Ovary (tissue), 9 donors: ENCODE data around the gene STIM1. TPM values are rescaled to one million over a fixed set of nuclear protein-coding genes. Genes with fewer than 3 reads are reported as not detected.
"Not testable (repeated sequence)": the region's sequence is repeated elsewhere in the genome, so short reads cannot be mapped to it uniquely, and the experiment has no call there.

ENCODE experiments used
- DNase-seq, 5 donors: peaks; one replicate each; pipeline ENCODE4 v3.0.0-alpha.2; 2019 to 2020
- H3K27ac ChIP-seq, 2 donors: fragments of 200-600 bp; one replicate each; pipeline versions ENCODE4 v1.5.1 to v1.8.0; 2019 to 2022
- H3K27me3 ChIP-seq: fragments of 200-600 bp; one replicate; pipeline ENCODE4 v1.8.0; 2022
- H3K36me3 ChIP-seq: fragments of 200-600 bp; sonication (generic); one replicate; pipeline ENCODE4 v1.5.1; 2019
- H3K4me1 ChIP-seq: one replicate; pipeline ENCODE4 v1.8.1; 2013; ENCODE audit warnings: mild to moderate bottlenecking, moderate library complexity; ENCODE audit not compliant: insufficient read depth
- H3K4me3 ChIP-seq: fragments of 200-600 bp; sonication (generic); one replicate; pipeline ENCODE4 v1.5.1; 2017
- H3K9me3 ChIP-seq, 2 donors: fragments of 200-600 bp in 1 of 2; sonication (generic) in 1 of 2; one replicate each; pipeline versions ENCODE4 v1.5.1 to v1.8.1; 2013 to 2019; ENCODE audit warnings: mild to moderate bottlenecking in 1 of 2, moderate library complexity in 1 of 2
- EP300 ChIP-seq: sonication (generic); formaldehyde crosslinking; IDR thresholded peaks from one replicate; pipeline ENCODE4 v1.6.1; 2017; ENCODE audit warnings: antibody characterized with exemption
- POLR2A ChIP-seq: fragments of 450-650 bp; IDR thresholded peaks from one replicate; pipeline ENCODE4 v1.6.1; 2017; ENCODE audit warnings: antibody characterized with exemption, mild to moderate bottlenecking, moderate library complexity
- WGBS, 3 donors: extraction: QIAGEN DNeasy Blood & Tissue Kit in 1 of 3; methylation state at CpG; one replicate each; pipeline versions ENCODE4 v1.1.5 to v1.1.7; 2013 to 2017; 5-methylcytosine and 5-hydroxymethylcytosine counted together
- intact Hi-C, 4 donors: fragments of 100-400 bp; cut with DNase I; formaldehyde crosslinking; loops; one replicate each; pipeline versions ENCODE4 v1.11.0 to v1.15.1; 2022 to 2023
- polyA plus RNA-seq, 2 donors: library from polyadenylated mRNA; stranded (reverse); fragments of 200-250 nt in 1 of 2; fragments of 350-450 nt in 1 of 2; fragmentation: Illumina TruSeq in 1 of 2; extraction: RNeasy Lipid Tissue Mini Kit (QIAGEN cat#74804) in 1 of 2; gene quantifications; one replicate each; pipeline ENCODE4 v1.2.3, GENCODE V29; 2013 to 2014
- total RNA-seq, 7 donors: library from RNA; depleted of rRNA in 2 of 7; stranded (reverse); fragments of >200 nt in 2 of 7; fragmentation: NEBNext Ultra II Directional in 3 of 7; extraction: Animal tissue kit (Norgen Biotek cat#: 25700) in 3 of 7; gene quantifications; one replicate each; pipeline versions ENCODE4 v1.1.0 to v1.2.4, GENCODE V29; 2016 to 2023
- TF ChIP-seq, protein P1 (sequence below), 3 donors: fragments of 450-650 bp in 2 of 3; fragments of 200-600 bp in 1 of 3; IDR thresholded peaks; one replicate each; pipeline versions ENCODE4 v1.5.1 to v1.8.0; 2016 to 2022; ENCODE audit warnings: antibody characterized with exemption in 3 of 3, mild to moderate bottlenecking in 1 of 3
- donor health status: DM: no; HTN: no; CAD: no; lungs with moderate emphysema.
- donor health status: DM: no; HTN: no; CAD: no.
- donor health status: Bipolar disorder and iron deficiency.
- donor health status: DM: yes; HTN: yes; CAD: no.
- donor health status: DM: no; HTN: no; CAD: no.
- donor health status: DM: yes; HTN: yes; CAD: no.

STIM1 gene
- total and polyA plus RNA-seq, 9 donors = 26.1 to 75.2 (median 58.7) TPM

DNA sequence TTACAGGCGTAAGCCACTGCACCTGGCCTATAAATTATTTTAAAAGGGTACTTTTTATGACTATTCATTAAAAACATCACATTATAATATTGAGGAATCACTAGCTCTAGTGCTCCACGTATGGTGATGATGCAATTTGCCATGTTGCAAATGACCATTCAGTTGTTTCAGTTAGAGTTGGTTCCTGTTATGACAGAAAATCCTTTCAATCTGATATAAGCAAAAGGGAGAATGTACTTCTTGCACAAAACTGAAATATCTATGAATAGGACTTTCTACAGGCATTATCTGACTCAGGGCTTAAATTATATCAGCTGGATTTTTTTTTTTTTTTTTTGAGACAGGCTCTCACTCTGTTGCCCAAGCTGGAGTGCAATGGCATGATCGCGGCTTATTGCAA is 193.5 kb downstream of the STIM1 start:
- no peak for DNase-seq
- Histone ChIP-seq H3K4me1 (peaks cover 5% of the 10 kb centered on the region), H3K4me3 (no peak overlapping the region), H3K27me3 (no peaks in the 10 kb centered on the region), H3K9me3 (no peaks in the 10 kb centered on the region), H3K27ac (no peak overlapping the region), H3K36me3 (no peaks in the 10 kb centered on the region)
- intact Hi-C loops = no loop called here
- TF ChIP-seq, protein P1, sequence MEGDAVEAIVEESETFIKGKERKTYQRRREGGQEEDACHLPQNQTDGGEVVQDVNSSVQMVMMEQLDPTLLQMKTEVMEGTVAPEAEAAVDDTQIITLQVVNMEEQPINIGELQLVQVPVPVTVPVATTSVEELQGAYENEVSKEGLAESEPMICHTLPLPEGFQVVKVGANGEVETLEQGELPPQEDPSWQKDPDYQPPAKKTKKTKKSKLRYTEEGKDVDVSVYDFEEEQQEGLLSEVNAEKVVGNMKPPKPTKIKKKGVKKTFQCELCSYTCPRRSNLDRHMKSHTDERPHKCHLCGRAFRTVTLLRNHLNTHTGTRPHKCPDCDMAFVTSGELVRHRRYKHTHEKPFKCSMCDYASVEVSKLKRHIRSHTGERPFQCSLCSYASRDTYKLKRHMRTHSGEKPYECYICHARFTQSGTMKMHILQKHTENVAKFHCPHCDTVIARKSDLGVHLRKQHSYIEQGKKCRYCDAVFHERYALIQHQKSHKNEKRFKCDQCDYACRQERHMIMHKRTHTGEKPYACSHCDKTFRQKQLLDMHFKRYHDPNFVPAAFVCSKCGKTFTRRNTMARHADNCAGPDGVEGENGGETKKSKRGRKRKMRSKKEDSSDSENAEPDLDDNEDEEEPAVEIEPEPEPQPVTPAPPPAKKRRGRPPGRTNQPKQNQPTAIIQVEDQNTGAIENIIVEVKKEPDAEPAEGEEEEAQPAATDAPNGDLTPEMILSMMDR (IDR thresholded peaks at IDR 0.05) = no peak
- TF ChIP-seq EP300 = no peak
- no peak for TF ChIP-seq POLR2A
- WGBS, 3 donors = 89 to 94% (median 93%) methylated on average over 4 of the region's 4 CpGs

DNA sequence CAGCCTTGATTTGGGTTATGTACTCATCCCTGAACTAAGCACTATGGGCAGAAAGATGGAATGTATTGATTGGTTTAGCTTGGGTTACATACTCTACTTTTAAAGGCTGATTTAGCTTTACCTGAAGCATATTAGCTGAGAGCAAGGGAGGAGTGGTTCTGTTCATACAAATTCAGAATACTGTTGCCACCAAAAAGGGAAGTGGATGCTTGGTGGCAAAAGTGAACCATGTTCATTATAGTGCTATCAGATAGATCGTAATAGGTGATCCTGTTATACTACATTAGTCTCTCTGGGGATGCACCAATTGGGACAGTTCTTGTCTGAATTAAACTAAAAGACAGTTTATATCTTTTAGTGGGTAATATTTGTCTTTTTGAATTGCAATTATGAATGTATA is 194.7 kb downstream of the STIM1 start:
- H3K36me3 ChIP-seq = no peaks in the 10 kb centered on the region
- H3K4me1 ChIP-seq = peaks cover 2% of the 10 kb centered on the region
- intact Hi-C loops = no loop called here
- no peaks in the 10 kb centered on the region for H3K9me3 ChIP-seq
- 97 to 100% (median 100%) methylated on average over 1 of the region's 1 CpG for WGBS, 3 donors
- H3K4me3 ChIP-seq = no peak overlapping the region
- no peak for DNase-seq
- TF ChIP-seq, protein P1 (IDR thresholded peaks at IDR 0.05) = no peak
- no peak for TF ChIP-seq EP300
- no peak for TF ChIP-seq POLR2A
- H3K27ac ChIP-seq = no peak overlapping the region
- H3K27me3 ChIP-seq = no peaks in the 10 kb centered on the region

DNA sequence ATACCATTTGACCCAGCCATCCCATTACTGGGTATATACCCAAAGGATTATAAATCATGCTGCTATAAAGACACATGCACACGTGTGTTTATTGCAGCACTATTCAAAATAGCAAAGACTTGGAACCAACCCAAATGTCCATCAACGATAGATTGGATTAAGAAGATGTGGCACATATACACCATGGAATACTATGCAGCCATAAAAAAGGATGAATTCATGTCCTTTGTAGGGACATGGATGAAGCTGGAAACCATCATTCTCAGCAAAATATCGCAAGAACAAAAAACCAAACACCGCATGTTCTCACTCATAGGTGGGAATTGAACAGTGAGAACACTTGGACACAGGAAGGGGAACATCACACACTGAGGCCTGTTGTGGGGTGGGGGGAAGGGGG is 197.7 kb downstream of the STIM1 start:
- H3K27ac ChIP-seq, H3K9me3 ChIP-seq, H3K36me3 ChIP-seq, H3K4me3 ChIP-seq, H3K27me3 ChIP-seq, H3K4me1 ChIP-seq, intact Hi-C loops, DNase-seq: not testable (repeated sequence)
- WGBS, 3 donors = 80 to 99% (median 94%) methylated on average over 4 of the region's 4 CpGs

DNA sequence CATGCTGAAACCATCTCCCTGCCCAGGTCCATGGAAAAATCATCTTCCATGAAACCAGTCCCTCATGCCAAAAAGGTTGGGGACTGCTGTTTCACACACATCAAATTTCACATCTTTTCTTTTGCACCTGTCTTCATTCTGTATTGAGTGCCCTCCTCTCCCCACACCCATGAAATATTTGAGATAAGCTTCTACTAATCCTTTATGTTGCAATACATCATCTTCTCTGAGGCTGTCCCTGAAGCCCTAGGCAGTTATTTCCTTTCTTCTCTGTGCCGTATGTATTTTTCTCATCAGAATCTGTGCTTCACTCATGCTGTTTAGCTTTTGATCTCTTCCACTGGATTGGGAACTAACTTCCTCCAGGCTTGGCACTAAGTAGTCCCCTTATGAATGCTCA is 199.2 kb downstream of the STIM1 start:
- DNase-seq = no peak
- Histone ChIP-seq H3K36me3 (no peaks in the 10 kb centered on the region), H3K9me3 (no peaks in the 10 kb centered on the region), H3K27ac (no peak overlapping the region), H3K4me3 (no peak overlapping the region), H3K4me1 (peaks cover 2% of the 10 kb centered on the region), H3K27me3 (no peaks in the 10 kb centered on the region)
- WGBS, 3 donors = 82 to 93% (median 89%) methylated on average over 1 of the region's 1 CpG
- TF ChIP-seq EP300 (no peak), POLR2A (no peak)
- TF ChIP-seq, protein P1 (IDR thresholded peaks at IDR 0.05) = no peak
- intact Hi-C loops = no loop called here

DNA sequence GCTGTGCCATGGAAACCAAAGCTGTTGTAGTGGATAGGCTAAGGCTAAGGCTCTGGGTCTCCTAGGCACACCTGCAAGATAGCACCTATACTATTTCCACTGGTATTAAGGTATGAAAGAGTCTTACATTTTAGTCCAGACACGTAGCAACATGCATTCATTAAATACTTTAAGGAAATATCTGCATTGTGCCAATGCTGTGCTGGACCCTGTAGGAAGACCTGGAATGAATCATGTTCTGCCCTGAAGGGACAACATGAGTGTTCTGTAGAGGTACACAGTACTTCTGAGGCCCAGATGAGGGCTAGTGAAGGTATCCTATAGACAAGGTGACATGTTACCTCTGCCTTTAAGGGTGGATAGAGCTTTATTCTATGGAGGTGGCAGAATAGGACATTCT is 204.0 kb downstream of the STIM1 start:
- H3K27ac ChIP-seq = no peak overlapping the region
- DNase-seq = no peak
- no peak overlapping the region for H3K4me3 ChIP-seq
- TF ChIP-seq EP300 (no peak), POLR2A (no peak)
- TF ChIP-seq, protein P1 (IDR thresholded peaks at IDR 0.05) = no peak
- intact Hi-C loops = no loop called here
- no peaks in the 10 kb centered on the region for H3K9me3 ChIP-seq
- WGBS, 3 donors = 92 to 100% (median 97%) methylated on average over 1 of the region's 1 CpG
- no peaks in the 10 kb centered on the region for H3K36me3 ChIP-seq
- H3K4me1 ChIP-seq = peaks cover 2% of the 10 kb centered on the region
- H3K27me3 ChIP-seq = no peaks in the 10 kb centered on the region
